GM23248 (cell line): Measurements from ENCODE around the gene TBX3.

Experiments
- EZH2 ChIP-seq: fragments of 200-600 bp; sonication (generic); IDR thresholded peaks from 2 replicates; pipeline ENCODE4 v1.6.1; 2018; ENCODE audit warnings: antibody characterized with exemption, mild to moderate bottlenecking; ENCODE audit not compliant: insufficient read depth, poor library complexity, severe bottlenecking
- EZH2phosphoT487 ChIP-seq: fragments of 200-600 bp; sonication (generic); IDR thresholded peaks from 2 replicates; pipeline ENCODE4 v1.6.1; 2018; ENCODE audit warnings: antibody characterized with exemption, moderate library complexity, mild to moderate bottlenecking, low read depth; ENCODE audit not compliant: insufficient read depth

DNA sequence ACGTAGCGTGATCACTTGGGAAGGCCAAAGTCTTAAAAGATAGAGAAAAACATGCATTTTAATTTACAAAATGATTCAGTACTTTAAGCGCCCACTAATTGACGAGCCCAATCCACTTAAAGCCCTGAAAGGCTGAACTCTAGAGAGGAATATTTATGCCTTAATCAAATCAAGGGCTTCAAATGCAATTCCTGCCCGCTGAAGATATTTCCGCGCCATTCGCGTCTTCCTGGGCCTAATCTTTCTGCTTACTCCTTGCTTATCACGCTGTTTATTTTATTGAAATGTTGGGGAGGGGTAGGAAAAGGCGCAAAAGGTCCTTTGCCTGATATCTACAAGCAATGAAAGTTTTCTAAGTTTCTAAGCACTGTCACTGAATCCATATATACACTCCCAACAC, 4.0 kb downstream of the TBX3 start:
- TF ChIP-seq EZH2 (no peak), EZH2phosphoT487 (no peak)
